NCI-H1105 (cell line): Measurements from ENCODE around the gene RPS3A.
A peak's percentile ranks its signal among the peaks of the same experiment; 100 is the strongest.
"Not testable (repeated sequence)": the region's sequence is repeated elsewhere in the genome, so short reads cannot be mapped to it uniquely, and the experiment has no call there.

Experiments
- DNase-seq: peaks from one replicate; lab custom pipeline; 2025; lab: John Stamatoyannopoulos, UW

RPS3A gene

GRCh38 chr4:151099229-151099975 is at the start of gene RPS3A:
RPS3A (plus strand) TSS chr4:151099628; CDS start chr4:151099653, 25 bp downstream.
- peak; percentile 81 for DNase-seq

DNA sequence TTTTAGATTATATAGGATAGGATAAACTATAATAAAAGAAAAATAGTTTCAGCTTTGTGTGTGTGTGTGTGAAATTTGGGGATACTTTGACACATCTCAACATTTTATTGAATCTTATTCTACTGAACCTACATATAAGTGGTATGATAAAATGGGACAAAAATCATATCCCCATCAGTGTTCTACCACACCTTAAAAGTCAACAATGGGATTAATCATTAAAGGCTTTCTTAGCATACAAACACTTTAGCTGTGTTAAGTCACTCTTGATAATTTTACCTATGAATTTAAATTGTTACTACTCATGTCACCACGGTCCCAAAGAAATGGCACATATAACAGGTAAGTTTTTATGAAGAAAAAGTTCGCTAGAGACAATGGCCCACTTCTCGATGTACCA is 46.6 kb upstream of the RPS3A start:
- no peak for DNase-seq

- DNase-seq, result no peak
These were observed 43.9 kb upstream of the RPS3A start for GRCh38 chr4:151055539-151055938.

DNA sequence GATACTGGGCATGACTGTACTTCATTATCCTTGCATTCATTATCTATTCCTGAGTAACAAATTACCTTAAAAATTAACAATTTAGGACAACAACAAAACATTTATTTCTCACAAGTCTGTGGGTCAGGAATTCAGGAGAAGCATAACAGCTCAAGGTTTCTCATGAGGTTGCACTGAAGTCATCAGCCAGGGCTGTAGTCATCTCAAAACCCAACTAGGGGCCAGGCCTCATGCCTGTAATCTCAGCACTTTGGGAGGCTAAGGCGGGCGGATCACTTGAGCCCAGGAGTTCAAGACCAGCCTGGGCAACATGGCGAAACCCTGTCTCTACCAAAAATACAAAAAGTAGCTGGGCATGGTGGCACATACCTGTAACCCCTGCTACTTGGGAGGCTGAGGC is 36.3 kb upstream of the RPS3A start:
- not testable (repeated sequence) for DNase-seq

- DNase-seq, result no peak
These were observed 32.0 kb upstream of the RPS3A start for GRCh38 chr4:151067316-151067970.

DNA sequence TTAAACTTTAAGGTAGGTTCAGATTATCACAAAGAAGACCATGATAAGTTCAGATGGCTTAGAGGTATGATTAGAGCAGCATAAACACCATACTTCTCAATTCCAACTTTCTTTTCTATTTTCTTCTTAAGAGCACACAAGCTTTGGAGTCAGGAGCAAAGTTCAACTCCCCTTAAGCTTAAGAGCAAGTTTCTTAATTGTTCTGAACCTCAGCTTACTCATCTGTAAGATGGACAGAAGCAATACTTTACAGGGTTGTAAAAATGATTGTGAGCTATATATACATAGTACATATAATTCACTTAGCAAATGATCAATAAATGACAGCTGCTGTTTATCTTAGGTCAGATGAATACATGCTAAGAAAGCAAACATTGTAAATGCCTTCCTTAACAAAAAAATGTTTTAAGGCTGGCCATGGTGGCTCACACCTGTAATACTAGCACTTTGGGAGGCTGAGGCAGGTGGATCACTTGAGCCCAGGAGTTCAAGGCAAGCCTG is 25.0 kb upstream of the RPS3A start:
- DNase-seq, result no peak

DNA sequence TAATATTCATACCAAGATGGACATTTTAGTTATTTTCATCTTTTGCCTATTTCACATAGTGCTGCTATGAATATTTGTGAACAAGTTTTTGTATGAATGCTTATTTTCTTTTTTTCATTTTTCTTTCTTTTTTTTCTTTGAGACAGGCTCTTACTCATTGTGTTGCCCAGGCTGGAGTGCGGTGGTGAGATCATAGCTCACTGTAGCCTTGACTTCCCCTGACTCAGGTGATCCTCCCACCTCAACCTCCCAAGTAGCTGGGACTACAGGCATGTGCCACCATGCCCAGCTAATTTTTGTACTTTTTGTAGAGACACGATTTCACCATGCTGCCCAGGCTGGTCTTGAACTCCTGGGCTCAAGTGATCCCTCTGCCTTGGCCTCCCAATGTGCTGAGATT is 21.4 kb upstream of the RPS3A start:
- DNase-seq, result not testable (repeated sequence)

GRCh38 chr4:151087467-151087866 is 12.0 kb upstream of the RPS3A start:
- no peak for DNase-seq

GRCh38 chr4:151091047-151091446 is 8.4 kb upstream of the RPS3A start:
- DNase-seq, result no peak

DNA sequence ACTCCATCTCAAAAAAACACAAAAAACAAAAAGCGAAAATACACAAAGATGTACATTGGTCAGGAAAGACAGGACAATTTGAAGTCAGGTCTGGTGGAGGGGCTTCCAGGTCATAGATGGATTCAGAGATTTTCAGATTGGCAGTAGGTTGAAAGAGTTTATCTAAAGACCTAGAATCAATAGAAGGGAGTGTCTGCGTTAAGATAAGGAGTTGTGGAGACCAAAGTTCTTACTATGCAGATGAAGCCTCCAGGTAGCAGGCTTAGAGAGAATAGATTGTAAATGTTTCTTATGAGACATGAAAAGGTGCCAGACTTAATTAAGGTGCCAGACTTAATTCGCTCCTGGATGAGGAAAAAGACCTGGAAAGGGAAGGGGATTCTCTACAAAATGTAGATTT is 6.9 kb upstream of the RPS3A start:
- DNase-seq, result no peak

GRCh38 chr4:151093203-151093602 is 6.2 kb upstream of the RPS3A start:
- no peak for DNase-seq

GRCh38 chr4:151094290-151094751 is 5.1 kb upstream of the RPS3A start:
- no peak for DNase-seq

DNA sequence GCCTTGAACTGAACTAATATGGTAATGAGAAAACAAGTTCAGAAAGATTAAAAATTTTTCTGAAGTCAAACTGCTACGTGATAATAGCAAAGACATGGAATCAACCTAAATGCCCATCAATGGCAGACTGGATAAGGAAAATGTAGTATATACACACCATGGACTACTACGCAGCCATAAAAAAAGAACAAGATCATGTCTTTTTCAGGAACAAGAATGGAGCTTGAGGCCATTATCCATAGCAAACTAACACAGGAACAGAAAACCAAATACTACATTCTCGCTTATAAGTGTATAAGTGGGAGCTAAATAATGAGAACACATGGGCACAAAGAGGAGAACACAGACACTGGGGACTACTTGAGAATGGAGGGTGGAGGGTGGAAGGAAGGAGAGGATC is 4.3 kb upstream of the RPS3A start:
- DNase-seq, result no peak

- no peak for DNase-seq
These were observed 1.7 kb upstream of the RPS3A start for GRCh38 chr4:151097759-151098158.

DNA sequence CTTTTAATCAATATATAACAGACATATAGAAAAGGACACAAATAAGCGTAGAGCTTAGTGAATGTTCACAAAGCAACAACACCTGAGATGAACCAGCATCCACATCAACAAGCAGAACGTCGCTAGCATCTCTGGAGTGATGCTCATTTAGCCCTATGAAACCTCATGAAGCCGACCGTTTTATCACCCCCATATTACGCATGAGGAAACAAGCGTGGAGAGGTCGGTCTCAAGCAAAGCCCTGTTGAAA is 524 bp upstream of the RPS3A start:
- DNase-seq, result no peak

GRCh38 chr4:151099976-151100417 is 569 bp downstream of the RPS3A start:
- no peak for DNase-seq

DNA sequence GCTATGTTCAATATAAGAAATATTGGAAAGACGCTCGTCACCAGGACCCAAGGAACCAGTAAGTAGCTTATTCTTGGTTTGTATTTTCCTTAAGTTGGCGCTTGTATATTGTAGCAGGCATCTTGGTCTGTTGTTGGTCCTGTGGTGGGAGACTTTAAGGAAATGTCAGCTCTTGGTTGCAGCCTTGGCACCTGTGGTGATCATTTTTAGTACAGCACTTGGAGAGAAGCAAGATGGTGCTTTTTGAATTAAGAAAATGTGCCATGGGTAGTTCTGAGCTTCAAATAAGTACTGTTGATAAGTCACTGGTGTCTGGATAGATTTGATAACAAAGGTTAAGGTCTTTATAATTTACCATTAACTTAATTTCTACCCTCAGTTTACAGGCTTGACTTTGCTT is 1.1 kb downstream of the RPS3A start:
- DNase-seq, result no peak

- DNase-seq, result no peak
These were observed 4.3 kb downstream of the RPS3A start for GRCh38 chr4:151103758-151104157.

- DNase-seq, result no peak
These were observed 5.2 kb downstream of the RPS3A start for GRCh38 chr4:151104621-151105020.

- DNase-seq, result no peak
These were observed 6.1 kb downstream of the RPS3A start for GRCh38 chr4:151105454-151106032.

- no peak for DNase-seq
These were observed 7.6 kb downstream of the RPS3A start for GRCh38 chr4:151107063-151107462.

DNA sequence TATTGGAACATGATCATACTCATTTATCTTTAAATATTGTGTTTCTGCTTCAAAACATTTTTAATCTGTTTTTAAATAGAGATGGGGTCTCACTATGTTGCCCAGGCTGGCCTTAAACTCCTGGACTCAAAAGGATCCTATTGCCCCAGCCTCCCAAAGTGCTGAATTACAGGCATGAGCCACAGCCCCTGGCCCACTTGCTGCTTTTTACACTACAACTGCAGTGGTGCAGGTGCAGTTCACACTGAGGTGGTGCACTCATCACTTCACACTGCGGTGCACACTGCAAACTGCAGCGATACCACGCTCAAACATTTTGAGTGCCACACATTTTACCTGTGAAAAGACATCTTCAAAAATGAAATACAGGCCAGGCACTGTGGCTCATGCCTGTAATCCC is 10.8 kb downstream of the RPS3A start:
- no peak for DNase-seq

GRCh38 chr4:151114338-151114737 is 14.9 kb downstream of the RPS3A start:
- no peak for DNase-seq
